GM13976 (cell line): Measurements from ENCODE around the gene VWC2L.

Experiments used
- DNase-seq: peaks from one replicate; pipeline ENCODE4 v3.0.0; 2012; ENCODE audit warnings: low spot score
- in situ Hi-C: fragments of 300-500 bp; cut with MboI; formaldehyde crosslinking; loops from one replicate; pipeline ENCODE4 v1.12.0; 2022; ENCODE audit warnings: low sequenced_read_pairs, mixed read lengths, inconsistent platforms; ENCODE audit not compliant: unreplicated experiment
- TF ChIP-seq, protein P1 (sequence below): IDR thresholded peaks from 2 replicates; pipeline ENCODE4 v1.5.1; 2012; ENCODE audit warnings: borderline replicate concordance, mild to moderate bottlenecking; ENCODE audit not compliant: insufficient read depth; ENCODE audit errors: extremely low read depth, missing control alignments, control extremely low read depth

VWC2L gene

DNA sequence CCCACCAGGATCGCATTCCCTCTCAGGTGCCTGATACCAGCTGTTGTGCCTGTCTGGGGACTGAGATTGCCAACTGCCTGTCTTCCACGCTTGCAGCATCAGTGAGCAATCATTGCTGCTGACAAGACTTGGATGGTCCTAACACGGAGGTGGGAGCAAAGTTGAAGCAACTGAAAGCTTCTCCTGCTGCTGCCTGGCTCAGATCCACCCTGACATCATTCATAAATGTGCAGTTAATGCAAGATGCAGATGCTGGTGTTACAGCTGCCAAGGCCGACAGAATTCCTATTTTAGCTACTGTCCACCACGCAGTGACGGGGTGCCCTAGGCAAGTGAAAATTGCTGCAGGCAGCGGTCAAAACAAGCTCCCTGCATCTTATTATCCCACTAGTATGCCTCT, 131.4 kb downstream of the VWC2L start:
- in situ Hi-C loops, result no loop called here
- TF ChIP-seq, protein P1, sequence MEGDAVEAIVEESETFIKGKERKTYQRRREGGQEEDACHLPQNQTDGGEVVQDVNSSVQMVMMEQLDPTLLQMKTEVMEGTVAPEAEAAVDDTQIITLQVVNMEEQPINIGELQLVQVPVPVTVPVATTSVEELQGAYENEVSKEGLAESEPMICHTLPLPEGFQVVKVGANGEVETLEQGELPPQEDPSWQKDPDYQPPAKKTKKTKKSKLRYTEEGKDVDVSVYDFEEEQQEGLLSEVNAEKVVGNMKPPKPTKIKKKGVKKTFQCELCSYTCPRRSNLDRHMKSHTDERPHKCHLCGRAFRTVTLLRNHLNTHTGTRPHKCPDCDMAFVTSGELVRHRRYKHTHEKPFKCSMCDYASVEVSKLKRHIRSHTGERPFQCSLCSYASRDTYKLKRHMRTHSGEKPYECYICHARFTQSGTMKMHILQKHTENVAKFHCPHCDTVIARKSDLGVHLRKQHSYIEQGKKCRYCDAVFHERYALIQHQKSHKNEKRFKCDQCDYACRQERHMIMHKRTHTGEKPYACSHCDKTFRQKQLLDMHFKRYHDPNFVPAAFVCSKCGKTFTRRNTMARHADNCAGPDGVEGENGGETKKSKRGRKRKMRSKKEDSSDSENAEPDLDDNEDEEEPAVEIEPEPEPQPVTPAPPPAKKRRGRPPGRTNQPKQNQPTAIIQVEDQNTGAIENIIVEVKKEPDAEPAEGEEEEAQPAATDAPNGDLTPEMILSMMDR, result no peak
- DNase-seq, result no peak

DNA sequence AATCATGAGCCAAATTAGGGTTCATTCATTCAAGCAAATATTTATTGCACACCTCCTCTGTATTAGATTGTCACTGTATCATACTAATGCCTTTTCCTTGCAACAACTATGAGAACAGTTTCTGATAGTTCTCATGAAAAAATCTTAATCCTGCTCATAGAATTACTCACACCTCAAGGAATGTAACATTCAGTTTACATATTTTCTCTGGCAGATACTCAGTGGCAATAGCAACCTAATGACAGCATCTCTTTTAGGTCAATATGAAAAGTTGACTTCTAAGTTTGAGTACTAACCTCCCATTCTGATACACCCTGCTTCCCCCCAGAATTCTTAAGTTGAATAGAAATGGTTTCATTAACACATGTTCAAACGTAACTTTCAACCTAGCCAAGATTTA, 132.0 kb downstream of the VWC2L start:
- DNase-seq, result no peak
- in situ Hi-C loops, result no loop called here
- TF ChIP-seq, protein P1, result no peak

DNA sequence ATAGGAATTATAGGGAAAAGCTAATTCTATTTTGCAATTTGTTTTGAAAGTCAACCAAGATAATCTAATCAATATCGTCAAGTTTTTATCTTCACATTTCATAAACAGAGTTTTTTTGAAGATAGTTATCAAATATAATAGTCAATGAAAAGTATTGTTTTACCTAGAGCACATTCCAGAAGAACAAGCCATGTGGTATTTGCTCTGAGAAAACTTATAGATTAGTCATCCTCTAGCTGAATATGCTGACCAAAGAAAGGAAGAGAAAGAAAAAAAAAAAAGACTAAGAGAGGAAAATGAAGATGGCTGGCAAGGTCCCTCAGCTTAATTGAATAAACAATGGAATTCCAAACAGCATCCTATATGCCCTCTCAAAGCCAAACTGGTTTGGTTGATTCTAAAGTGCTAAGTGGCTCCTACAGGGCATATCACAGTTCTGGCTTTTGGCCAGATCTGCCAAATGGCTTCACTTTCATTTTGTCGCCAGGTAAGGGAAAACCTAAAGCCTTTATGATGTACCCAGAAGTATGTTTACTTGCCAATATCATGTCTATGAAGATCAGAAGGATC, 132.6 kb downstream of the VWC2L start:
- TF ChIP-seq, protein P1, result no peak
- in situ Hi-C loops, result no loop called here
- DNase-seq, result no peak

DNA sequence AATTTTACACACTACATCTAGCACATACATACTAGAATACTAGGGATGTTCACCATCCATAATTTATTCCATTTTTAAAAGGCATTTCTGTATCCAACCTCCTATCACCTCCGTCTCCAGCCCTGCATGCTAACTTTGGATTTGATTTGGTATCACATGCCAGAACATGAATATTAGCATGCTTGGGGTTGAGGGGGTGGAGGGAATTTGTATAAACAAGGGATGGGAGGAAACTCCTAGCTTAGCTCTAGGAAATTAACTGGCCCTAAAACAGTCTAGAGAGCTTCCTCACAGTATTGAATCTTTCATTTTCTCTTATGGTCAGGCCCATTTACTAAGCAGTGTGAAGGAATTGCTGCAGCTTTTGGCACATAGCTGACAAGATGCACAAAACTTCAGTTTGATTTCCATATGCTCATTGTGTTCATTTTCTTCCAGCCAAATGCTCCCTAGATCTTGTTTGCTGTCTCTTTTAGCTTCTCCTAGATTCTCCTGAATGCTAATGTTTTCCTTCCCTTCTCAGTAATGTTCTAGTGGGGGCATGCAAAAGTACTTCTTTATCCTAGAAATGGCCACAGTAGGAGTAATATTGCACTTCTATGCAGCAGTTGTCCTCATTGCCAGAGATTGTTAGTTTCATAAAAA, 135.2 kb downstream of the VWC2L start:
- in situ Hi-C loops, result no loop called here
- TF ChIP-seq, protein P1, result no peak
- DNase-seq, result no peak

DNA sequence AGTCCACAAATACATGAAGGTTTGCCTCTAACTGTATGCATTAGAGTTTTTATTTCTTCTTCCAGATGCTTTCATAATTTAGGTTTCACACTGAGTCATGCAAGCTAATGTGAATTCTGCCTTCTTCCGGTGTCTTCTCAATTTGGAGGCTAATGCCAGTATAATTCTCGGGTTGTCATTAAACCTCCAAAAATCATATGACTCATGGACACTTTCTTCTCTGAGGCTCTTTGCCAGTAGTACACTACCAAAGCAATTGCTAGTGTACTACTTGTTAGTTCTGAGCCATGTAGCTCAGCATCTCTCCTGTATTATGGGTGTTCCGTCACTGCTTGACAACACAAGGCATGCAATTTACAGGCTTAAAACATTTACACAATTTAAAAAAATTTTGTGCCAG, 137.1 kb downstream of the VWC2L start:
- DNase-seq, result no peak
- in situ Hi-C loops, result no loop called here
- TF ChIP-seq, protein P1, result no peak

DNA sequence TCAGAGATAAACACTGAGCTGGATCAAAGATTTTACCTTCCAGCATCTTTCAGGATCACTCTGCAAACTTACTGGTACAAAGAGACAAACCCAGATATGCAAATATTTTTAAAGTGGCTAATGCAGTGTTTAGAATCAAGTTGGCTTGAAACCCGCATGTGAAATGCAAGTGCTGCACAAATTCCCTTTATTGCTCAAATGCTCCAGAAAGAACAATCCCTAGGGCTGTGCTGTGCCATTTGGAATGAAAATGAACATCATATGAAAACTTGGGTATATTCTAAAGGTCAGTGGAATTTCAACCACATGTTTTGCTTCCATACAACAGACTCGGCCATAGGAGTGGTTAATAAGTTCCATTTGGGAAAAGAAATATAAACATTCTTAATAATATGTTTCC, 139.1 kb downstream of the VWC2L start:
- TF ChIP-seq, protein P1, result no peak
- in situ Hi-C loops, result no loop called here
- no peak for DNase-seq
